SK-N-SH (cell line): ENCODE results near the gene GCM1. TPM values are rescaled to one million over a fixed set of nuclear protein-coding genes. Genes with fewer than 3 reads are reported as not detected.

Experiments used
- CTCF ChIA-PET: fragments of 300-600, 350-600 bp; formaldehyde crosslinking; extraction: SDS; loops from one replicate; lab custom pipeline; 2021; lab: Yijun Ruan, JAX
- POLR2A ChIA-PET: fragments of 350-600 bp; sonication (Branson Sonifier 250); formaldehyde crosslinking; extraction: SDS; loops from one replicate; lab custom pipeline; 2020; ENCODE audit warnings: antibody characterized with exemption, inconsistent platforms; lab: Yijun Ruan, JAX
- DNase-seq: peaks from one replicate; pipeline ENCODE4 v3.0.0; 2012
- H2AFZ ChIP-seq: fragments of 200-600 bp; sonication (generic); 2 replicates; pipeline ENCODE4 v1.8.1; 2016; ENCODE audit warnings: antibody characterized with exemption, mild to moderate bottlenecking, low read depth
- H3F3A ChIP-seq: fragments of 200-600 bp; sonication (generic); replicated peaks from 2 replicates; pipeline ENCODE3; 2016; ENCODE audit warnings: antibody characterized with exemption, mild to moderate bottlenecking; ENCODE audit not compliant: insufficient read depth
- H3K27ac ChIP-seq, 2 experiments: fragments of 200-500 bp in 1 of 2; fragments of 200-600 bp in 1 of 2; sonication (Bioruptor generic) in 1 of 2; sonication (generic), shearing (Covaris generic) in 1 of 2; 2 replicates each; pipeline versions ENCODE4 v1.5.1 to v1.6.1; 2014 to 2016; ENCODE audit warnings: low read depth in 2 of 2, inconsistent platforms in 1 of 2, low read length in 1 of 2, mild to moderate bottlenecking in 1 of 2, mixed read lengths in 1 of 2
- H3K27me3 ChIP-seq: fragments of 200-600 bp; sonication (generic), shearing (Covaris generic); 2 replicates; pipeline ENCODE4 v1.6.1; 2016; ENCODE audit warnings: mixed run types; ENCODE audit not compliant: insufficient read depth
- H3K36me3 ChIP-seq, 2 experiments: fragments of 200-500 bp in 1 of 2; fragments of 200-600 bp in 1 of 2; sonication (Bioruptor generic) in 1 of 2; sonication (generic) in 1 of 2; replicated peaks in 1 of 2; 2 replicates each; pipeline versions ENCODE3 to v1.5.1; 2014 to 2016; ENCODE audit warnings: low read length in 1 of 2, mild to moderate bottlenecking in 1 of 2; ENCODE audit not compliant: insufficient read depth in 2 of 2, control insufficient read depth in 1 of 2
- H3K4me1 ChIP-seq, 2 experiments: fragments of 200-500 bp in 1 of 2; fragments of 200-600 bp in 1 of 2; sonication (Bioruptor generic) in 1 of 2; sonication (generic), shearing (Covaris generic) in 1 of 2; 2 replicates each; pipeline versions ENCODE4 v1.5.1 to v1.6.1; 2014 to 2016; ENCODE audit warnings: low read depth in 1 of 2, low read length in 1 of 2, mixed run types in 1 of 2; ENCODE audit not compliant: insufficient read depth in 2 of 2, control insufficient read depth in 1 of 2
- H3K4me2 ChIP-seq: fragments of 200-600 bp; sonication (generic), shearing (Covaris generic); 2 replicates; pipeline ENCODE4 v1.6.1; 2017; ENCODE audit warnings: mixed run types
- H3K4me3 ChIP-seq, 2 experiments: fragments of 200-500 bp in 1 of 2; fragments of 200-600 bp in 1 of 2; sonication (Bioruptor generic) in 1 of 2; sonication (generic), shearing (Covaris generic) in 1 of 2; 2 replicates each; pipeline versions ENCODE4 v1.5.1 to v1.8.1; 2014 to 2016; ENCODE audit warnings: low read depth in 2 of 2, inconsistent platforms in 1 of 2, low read length in 1 of 2, mild to moderate bottlenecking in 1 of 2, mixed read lengths in 1 of 2, moderate library complexity in 1 of 2
- H3K79me2 ChIP-seq: fragments of 200-600 bp; sonication (generic); 2 replicates; pipeline ENCODE4 v1.8.1; 2017; ENCODE audit warnings: mild to moderate bottlenecking; ENCODE audit not compliant: insufficient read depth
- H3K9ac ChIP-seq: fragments of 200-600 bp; sonication (generic); 2 replicates; pipeline ENCODE4 v1.6.1; 2017; ENCODE audit warnings: mixed run types
- H3K9me2 ChIP-seq: fragments of 200-600 bp; sonication (generic); 2 replicates; pipeline ENCODE4 v1.6.1; 2017; ENCODE audit warnings: mixed run types
- H3K9me3 ChIP-seq: fragments of 200-600 bp; sonication (generic); 2 replicates; pipeline ENCODE4 v1.6.1; 2017; ENCODE audit warnings: mixed run types, mild to moderate bottlenecking, moderate library complexity
- H4K20me1 ChIP-seq: fragments of 200-600 bp; sonication (generic); 2 replicates; pipeline ENCODE4 v1.6.1; 2017; ENCODE audit warnings: mild to moderate bottlenecking, mixed run types; ENCODE audit not compliant: insufficient read depth
- CHD2 ChIP-seq: fragments of 150-350 bp; IDR thresholded peaks from 2 replicates; pipeline ENCODE4 v1.6.1; 2018; ENCODE audit warnings: low read length; ENCODE audit not compliant: partially characterized antibody
- EZH2phosphoT487 ChIP-seq: fragments of 200-600 bp; sonication (generic); IDR thresholded peaks from 2 replicates; pipeline ENCODE4 v1.6.1; 2017; ENCODE audit warnings: low read depth, mixed run types, mild to moderate bottlenecking, antibody characterized with exemption, moderate library complexity, borderline replicate concordance
- GABPA ChIP-seq: IDR thresholded peaks from 2 replicates; pipeline ENCODE4 v1.4.0; 2012; ENCODE audit warnings: low read depth, mild to moderate bottlenecking
- GATA2 ChIP-seq: sonication (generic); formaldehyde crosslinking; IDR thresholded peaks from 2 replicates; pipeline ENCODE4 v1.5.0; 2020; ENCODE audit warnings: mild to moderate bottlenecking, missing genetic modification reagents
- JUND ChIP-seq: IDR thresholded peaks from 2 replicates; pipeline ENCODE4 v1.4.0; 2012
- MEF2A ChIP-seq: IDR thresholded peaks from 2 replicates; pipeline ENCODE4 v1.4.0; 2012; ENCODE audit warnings: low read depth, borderline replicate concordance
- NFIC ChIP-seq: IDR thresholded peaks from 2 replicates; pipeline ENCODE4 v1.4.0; 2012; ENCODE audit warnings: borderline replicate concordance
- POLR2AphosphoS5 ChIP-seq: IDR thresholded peaks from 2 replicates; pipeline ENCODE4 v1.6.1; 2012; ENCODE audit warnings: low read depth, low read length
- RCOR1 ChIP-seq: fragments of 150-350 bp; IDR thresholded peaks from 2 replicates; pipeline ENCODE4 v1.6.1; 2017; ENCODE audit warnings: antibody characterized with exemption, low read length
- RFX5 ChIP-seq: IDR thresholded peaks from 2 replicates; pipeline ENCODE4 v1.6.1; 2012; ENCODE audit warnings: mild to moderate bottlenecking, improper control_type of control experiment, low read length
- RXRA ChIP-seq: IDR thresholded peaks from 2 replicates; pipeline ENCODE4 v1.4.0; 2012; ENCODE audit warnings: low read depth, mild to moderate bottlenecking, borderline replicate concordance
- SMC3 ChIP-seq: IDR thresholded peaks from 2 replicates; pipeline ENCODE4 v1.6.1; 2012; ENCODE audit warnings: low read depth, low read length, improper control_type of control experiment
- YY1 ChIP-seq: IDR thresholded peaks from 2 replicates; pipeline ENCODE4 v1.4.0; 2012; ENCODE audit warnings: low read depth, mild to moderate bottlenecking
- WGBS: methylation state at CpG from one replicate; pipeline ENCODE4 v1.1.6; 2017; ENCODE audit warnings: low lambda C conversion rate; 5-methylcytosine and 5-hydroxymethylcytosine counted together
- polyA plus RNA-seq, 3 experiments: library from polyadenylated mRNA; depleted of rRNA; stranded (reverse); fragments of >200 nt; gene quantifications; 2 replicates each; pipeline ENCODE4 v1.2.3, GENCODE V29; 2012
- TF ChIP-seq, protein P1 (sequence below): IDR thresholded peaks from 2 replicates; pipeline ENCODE4 v1.6.1; 2012; ENCODE audit warnings: mild to moderate bottlenecking, low read depth, low read length, moderate library complexity
- TF ChIP-seq, protein P2 (sequence below): fragments of 200-600 bp; sonication (generic); IDR thresholded peaks from 2 replicates; pipeline ENCODE4 v1.6.1; 2017; ENCODE audit warnings: antibody characterized with exemption, mild to moderate bottlenecking, moderate library complexity
- TF ChIP-seq, protein P3 (sequence below): fragments of 150-350 bp; IDR thresholded peaks from 2 replicates; pipeline ENCODE4 v1.6.1; 2016; ENCODE audit warnings: mild to moderate bottlenecking, low read depth, low read length

Gene GCM1
- polyA plus RNA-seq, 1 of the 3 experiments (the other 2 are of a cell fraction), result not detected

DNA sequence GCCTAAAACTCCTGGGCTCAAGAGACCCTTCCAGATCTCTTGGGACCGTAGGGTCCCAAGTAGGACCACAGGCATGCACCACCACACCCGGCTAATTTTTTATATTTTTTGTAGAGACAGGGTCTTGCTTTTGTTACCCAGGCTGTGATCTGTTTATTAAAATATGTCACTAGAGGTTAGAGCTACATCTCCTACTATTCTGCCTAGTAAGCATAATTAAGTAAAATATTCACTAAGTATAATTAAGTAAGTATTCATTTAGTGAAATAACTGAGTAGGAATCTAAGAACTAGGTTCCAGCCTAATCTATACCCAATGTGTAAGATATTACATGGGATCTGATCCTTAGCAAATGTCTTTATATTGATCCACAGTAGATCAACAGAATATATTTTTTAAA, 40.2 kb upstream of the GCM1 start:
- H3K9ac ChIP-seq, result no peak overlapping the region
- 70% methylated on average over 2 of the region's 2 CpGs for WGBS
- CTCF ChIA-PET, result interaction anchor here (1.1 kb wide), 1 partner anchor 295 kb away, joined by 3 read pairs; no protein-coding TSS in a partner anchor

DNA sequence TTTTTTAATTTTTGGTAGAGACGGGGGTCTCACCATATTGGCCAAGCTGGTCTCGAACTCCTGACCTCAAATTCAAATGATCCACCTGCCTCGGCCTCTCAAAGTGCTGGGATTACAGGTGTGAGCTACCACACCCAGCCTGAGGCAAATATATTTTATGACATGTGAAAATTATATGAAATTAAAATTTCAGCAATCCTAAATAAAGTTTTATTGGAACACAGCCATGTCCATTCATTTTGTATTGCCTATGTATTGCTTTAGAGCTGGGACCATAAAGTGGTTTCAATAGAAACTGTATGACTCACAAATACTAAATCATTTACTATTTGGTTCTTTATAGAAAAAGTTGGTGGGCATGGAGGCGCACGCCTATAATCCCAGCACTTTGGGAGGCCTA, 32.0 kb upstream of the GCM1 start:
- 72% methylated on average over 4 of the region's 5 CpGs for WGBS
- H3K27ac ChIP-seq, result no peak overlapping the region
- H2AFZ ChIP-seq, result no peak overlapping the region
- no peaks in the 10 kb centered on the region for H3K27me3 ChIP-seq
- no peak overlapping the region for H3K9ac ChIP-seq
- H3K36me3 ChIP-seq, result no peaks in the 10 kb centered on the region
- H3K4me2 ChIP-seq, result no peak overlapping the region
- H3K9me3 ChIP-seq, result no peaks in the 10 kb centered on the region
- ChIA-PET POLR2A (no interaction called here), CTCF (interaction anchor here (1.0 to 1.2 kb wide), 3 partner anchors 8 to 231 kb away, joined by 3 to 4 read pairs (median 3); no protein-coding TSS in a partner anchor)
- no peaks in the 10 kb centered on the region for H4K20me1 ChIP-seq
- DNase-seq, result no peak
- H3K4me3 ChIP-seq, result no peak overlapping the region
- H3F3A ChIP-seq, result no peaks in the 10 kb centered on the region
- H3K4me1 ChIP-seq, result no peaks in the 10 kb centered on the region
- no peaks in the 10 kb centered on the region for H3K9me2 ChIP-seq
- H3K79me2 ChIP-seq, result no peaks in the 10 kb centered on the region
- TF ChIP-seq MEF2A, result no peak
- no peak for TF ChIP-seq NFIC
- TF ChIP-seq POLR2AphosphoS5, result no peak
- TF ChIP-seq, protein P1, sequence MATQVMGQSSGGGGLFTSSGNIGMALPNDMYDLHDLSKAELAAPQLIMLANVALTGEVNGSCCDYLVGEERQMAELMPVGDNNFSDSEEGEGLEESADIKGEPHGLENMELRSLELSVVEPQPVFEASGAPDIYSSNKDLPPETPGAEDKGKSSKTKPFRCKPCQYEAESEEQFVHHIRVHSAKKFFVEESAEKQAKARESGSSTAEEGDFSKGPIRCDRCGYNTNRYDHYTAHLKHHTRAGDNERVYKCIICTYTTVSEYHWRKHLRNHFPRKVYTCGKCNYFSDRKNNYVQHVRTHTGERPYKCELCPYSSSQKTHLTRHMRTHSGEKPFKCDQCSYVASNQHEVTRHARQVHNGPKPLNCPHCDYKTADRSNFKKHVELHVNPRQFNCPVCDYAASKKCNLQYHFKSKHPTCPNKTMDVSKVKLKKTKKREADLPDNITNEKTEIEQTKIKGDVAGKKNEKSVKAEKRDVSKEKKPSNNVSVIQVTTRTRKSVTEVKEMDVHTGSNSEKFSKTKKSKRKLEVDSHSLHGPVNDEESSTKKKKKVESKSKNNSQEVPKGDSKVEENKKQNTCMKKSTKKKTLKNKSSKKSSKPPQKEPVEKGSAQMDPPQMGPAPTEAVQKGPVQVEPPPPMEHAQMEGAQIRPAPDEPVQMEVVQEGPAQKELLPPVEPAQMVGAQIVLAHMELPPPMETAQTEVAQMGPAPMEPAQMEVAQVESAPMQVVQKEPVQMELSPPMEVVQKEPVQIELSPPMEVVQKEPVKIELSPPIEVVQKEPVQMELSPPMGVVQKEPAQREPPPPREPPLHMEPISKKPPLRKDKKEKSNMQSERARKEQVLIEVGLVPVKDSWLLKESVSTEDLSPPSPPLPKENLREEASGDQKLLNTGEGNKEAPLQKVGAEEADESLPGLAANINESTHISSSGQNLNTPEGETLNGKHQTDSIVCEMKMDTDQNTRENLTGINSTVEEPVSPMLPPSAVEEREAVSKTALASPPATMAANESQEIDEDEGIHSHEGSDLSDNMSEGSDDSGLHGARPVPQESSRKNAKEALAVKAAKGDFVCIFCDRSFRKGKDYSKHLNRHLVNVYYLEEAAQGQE, result no peak
- TF ChIP-seq, protein P2, sequence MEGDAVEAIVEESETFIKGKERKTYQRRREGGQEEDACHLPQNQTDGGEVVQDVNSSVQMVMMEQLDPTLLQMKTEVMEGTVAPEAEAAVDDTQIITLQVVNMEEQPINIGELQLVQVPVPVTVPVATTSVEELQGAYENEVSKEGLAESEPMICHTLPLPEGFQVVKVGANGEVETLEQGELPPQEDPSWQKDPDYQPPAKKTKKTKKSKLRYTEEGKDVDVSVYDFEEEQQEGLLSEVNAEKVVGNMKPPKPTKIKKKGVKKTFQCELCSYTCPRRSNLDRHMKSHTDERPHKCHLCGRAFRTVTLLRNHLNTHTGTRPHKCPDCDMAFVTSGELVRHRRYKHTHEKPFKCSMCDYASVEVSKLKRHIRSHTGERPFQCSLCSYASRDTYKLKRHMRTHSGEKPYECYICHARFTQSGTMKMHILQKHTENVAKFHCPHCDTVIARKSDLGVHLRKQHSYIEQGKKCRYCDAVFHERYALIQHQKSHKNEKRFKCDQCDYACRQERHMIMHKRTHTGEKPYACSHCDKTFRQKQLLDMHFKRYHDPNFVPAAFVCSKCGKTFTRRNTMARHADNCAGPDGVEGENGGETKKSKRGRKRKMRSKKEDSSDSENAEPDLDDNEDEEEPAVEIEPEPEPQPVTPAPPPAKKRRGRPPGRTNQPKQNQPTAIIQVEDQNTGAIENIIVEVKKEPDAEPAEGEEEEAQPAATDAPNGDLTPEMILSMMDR, result no peak
- TF ChIP-seq CHD2, result no peak
- TF ChIP-seq YY1, result no peak
- no peak for TF ChIP-seq GATA2 (CRISPR knock-in tag)

More for the DNA sequence above, 40.2 kb upstream of the GCM1 start:
- Histone ChIP-seq H3K9me2 (no peaks in the 10 kb centered on the region), H3K9me3 (no peaks in the 10 kb centered on the region), H3K27ac (no peak overlapping the region), H3K27me3 (no peaks in the 10 kb centered on the region), H3K79me2 (no peaks in the 10 kb centered on the region), H3K4me2 (no peak overlapping the region), H3K36me3 (no peaks in the 10 kb centered on the region), H3K4me1 (no peaks in the 10 kb centered on the region), H2AFZ (no peak overlapping the region), H4K20me1 (no peaks in the 10 kb centered on the region), H3K4me3 (no peak overlapping the region), H3F3A (no peaks in the 10 kb centered on the region)
- POLR2A ChIA-PET, result no interaction called here
- DNase-seq, result no peak
- TF ChIP-seq RXRA (no peak), GABPA (no peak), GATA2 (CRISPR knock-in tag) (no peak), MEF2A (no peak), RCOR1 (no peak), POLR2AphosphoS5 (no peak), JUND (no peak), NFIC (no peak), EZH2phosphoT487 (no peak), CHD2 (no peak), SMC3 (no peak), RFX5 (no peak)
- TF ChIP-seq, protein P1, result no peak
- TF ChIP-seq, protein P3, sequence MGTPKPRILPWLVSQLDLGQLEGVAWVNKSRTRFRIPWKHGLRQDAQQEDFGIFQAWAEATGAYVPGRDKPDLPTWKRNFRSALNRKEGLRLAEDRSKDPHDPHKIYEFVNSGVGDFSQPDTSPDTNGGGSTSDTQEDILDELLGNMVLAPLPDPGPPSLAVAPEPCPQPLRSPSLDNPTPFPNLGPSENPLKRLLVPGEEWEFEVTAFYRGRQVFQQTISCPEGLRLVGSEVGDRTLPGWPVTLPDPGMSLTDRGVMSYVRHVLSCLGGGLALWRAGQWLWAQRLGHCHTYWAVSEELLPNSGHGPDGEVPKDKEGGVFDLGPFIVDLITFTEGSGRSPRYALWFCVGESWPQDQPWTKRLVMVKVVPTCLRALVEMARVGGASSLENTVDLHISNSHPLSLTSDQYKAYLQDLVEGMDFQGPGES, result no peak
